Thyroid gland (tissue), 4 donors: ENCODE measurements around the gene KIFC3.

ENCODE experiments used
- CTCF ChIP-seq, 6 experiments: fragments of 200-600 bp in 3 of 6; fragments of 450-650 bp in 3 of 6; sonication (generic) in 3 of 6; IDR thresholded peaks; one replicate each; pipeline ENCODE4 v1.5.1; 2016 to 2019; ENCODE audit warnings: antibody characterized with exemption in 6 of 6, mild to moderate bottlenecking in 2 of 6, inconsistent platforms in 1 of 6, moderate library complexity in 1 of 6
- POLR2A ChIP-seq, 2 donors: fragments of 450-650 bp; IDR thresholded peaks; one replicate each; pipeline ENCODE4 v1.6.1; 2017; ENCODE audit warnings: antibody characterized with exemption in 2 of 2, mild to moderate bottlenecking in 2 of 2, moderate library complexity in 1 of 2

DNA sequence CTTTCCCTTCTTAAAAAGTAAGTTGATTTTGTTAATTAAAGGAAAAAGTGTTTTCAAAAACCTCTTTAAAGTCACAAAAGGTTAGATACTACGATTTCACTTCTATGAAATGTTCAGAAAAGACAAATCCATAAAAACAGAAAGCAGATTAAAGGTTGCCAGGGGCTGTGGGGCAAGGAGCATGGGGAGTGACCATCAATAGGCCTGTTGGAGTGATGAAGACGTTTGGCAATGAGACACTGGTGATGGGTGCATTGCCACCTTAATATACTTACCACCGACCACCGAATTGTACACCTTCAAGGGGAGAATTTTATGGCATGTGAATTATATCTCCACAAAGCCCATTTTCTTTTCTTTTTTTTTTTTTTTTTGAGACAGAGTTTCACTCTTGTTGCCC is 19.2 kb downstream of the KIFC3 start:
- no peak for TF ChIP-seq POLR2A (IDR thresholded peaks at IDR 0.05)
- no peak for TF ChIP-seq CTCF (IDR thresholded peaks at IDR 0.05)
